HG02885 (cell line): ENCODE results near the gene BICC1.

ENCODE experiments used
- ATAC-seq: cut with Tn5 transposase; IDR thresholded peaks from one replicate; pipeline ENCODE4 v1.9.1; 2021; ENCODE audit warnings: mild to moderate bottlenecking; ENCODE audit not compliant: unreplicated experiment, poor library complexity

Gene BICC1

DNA sequence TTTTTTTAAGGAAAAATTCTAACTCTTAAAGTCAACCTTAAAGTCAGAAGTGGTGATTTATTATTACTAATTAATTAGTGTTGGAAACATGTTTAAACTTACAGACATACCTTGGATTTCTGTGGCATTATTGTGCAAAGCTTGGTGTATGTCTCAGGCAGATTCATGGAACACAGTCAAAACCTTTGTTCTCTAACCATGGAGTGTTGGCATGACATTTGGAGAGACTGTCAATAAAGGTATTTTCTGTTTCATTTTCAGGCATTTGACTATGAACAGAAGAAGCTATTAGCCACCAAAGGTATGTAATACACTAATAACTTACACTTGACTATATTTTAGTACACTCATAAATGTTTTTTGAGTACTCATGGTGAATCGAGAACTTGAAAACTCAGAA lies 293.7 kb downstream of the BICC1 start:
- no peak for ATAC-seq

DNA sequence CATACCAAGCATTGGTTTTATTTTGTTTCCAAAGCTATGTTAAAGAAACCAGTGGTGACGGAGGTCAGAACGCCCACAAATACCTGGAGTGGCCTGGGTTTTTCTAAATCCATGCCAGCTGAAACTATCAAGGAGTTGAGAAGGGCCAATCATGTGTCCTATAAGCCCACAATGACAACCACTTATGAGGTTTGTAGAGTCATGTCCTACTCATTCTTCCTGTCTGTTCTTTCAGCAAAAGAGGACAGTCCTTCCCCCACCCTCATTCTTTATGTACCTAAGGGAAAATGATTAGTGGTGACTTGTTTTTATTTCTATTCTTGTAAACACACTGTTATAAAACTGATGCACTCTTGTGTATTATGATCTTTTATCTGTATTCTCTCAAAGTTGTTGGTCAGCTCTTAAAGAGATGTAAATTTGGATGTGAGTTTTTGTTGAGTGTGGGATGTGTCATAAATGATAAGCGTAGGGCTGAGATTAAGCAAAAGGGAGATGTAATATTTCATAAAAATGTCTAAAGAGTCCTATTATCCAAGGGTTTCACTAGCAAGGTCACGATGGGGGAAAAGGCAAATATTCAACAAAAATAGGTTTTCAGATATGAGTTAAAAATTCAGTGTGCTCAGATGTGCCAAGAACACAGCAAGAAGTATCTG lies 294.4 kb downstream of the BICC1 start:
- no peak for ATAC-seq

DNA sequence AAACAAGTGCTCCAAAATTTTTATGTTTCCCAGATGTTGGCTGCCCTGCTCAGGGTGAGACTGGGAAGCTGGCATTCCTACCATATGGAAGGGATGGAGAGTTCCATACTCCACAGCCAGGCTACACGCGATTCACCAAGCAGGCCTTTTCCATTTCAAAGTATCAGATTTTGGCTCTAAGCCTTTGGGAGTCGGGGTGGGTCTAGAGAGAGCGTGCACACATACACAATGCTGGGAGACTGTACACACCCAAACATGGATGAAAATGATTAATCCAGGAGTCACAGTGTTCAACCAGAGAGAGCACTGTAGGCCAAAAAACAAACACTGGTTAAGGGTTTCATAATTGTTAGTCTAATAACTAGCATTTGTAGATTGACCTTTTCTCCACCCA lies 295.0 kb downstream of the BICC1 start:
- no peak for ATAC-seq

DNA sequence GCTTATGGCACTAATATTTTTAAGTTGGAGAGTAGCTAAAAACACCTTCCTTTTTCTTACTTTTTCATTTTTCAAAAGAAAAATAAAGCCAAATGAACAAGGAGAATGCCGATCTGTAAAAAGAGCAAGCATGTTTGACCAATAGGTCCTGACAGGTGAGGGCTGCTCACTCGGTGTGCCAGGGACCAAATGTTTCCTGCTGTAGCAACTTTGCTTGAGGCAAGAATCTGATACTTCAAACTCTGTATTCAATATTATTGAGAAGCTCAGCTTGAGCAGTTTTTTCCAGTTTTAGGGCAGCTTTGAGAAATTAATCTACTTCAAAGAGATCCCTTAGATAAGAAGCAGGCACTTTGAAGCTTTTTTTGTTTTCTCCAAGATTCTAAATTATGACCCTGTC lies 298.1 kb downstream of the BICC1 start:
- ATAC-seq = no peak

DNA sequence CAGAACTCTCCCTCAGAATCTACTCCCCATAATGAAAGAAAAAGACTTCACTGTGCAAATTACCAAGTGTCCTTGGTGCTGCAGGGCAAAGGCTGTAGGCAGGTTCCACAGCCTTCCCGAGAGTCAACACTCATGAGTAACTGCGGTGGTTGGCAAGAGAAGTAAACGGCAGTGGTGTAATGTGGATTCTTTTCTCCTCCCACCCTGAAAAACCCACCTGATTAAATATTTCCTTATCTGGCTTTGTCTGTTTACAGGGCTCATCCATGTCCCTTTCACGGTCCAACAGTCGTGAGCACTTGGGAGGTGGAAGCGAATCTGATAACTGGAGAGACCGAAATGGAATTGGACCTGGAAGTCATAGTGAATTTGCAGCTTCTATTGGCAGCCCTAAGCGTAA lies 300.9 kb downstream of the BICC1 start:
- no peak for ATAC-seq

DNA sequence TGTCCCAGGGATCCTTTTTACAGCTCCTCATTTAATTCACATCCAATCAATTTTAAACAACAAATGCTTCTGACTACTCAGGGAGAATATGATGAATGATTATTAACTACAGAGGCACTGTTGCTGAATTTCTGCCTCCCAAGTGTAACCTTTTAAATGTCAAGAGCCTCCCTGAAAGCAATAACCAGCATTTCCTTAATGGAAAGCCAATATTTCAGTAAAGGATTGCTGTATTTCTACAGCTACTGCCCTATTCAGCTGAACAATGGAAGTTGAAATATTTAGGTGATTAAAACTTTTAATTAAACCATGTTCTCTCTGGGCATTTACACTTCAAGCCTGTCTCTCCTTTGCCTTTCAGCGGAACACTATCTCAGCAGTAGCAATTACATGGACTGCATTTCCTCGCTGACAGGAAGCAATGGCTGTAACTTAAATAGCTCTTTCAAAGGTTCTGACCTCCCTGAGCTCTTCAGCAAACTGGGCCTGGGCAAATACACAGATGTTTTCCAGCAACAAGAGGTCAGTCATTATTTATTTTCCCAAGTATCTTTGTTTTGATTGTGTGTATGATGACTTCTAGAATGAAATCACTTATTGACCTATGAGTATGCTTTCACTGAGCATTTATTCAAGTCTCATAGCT lies 304.7 kb downstream of the BICC1 start:
- ATAC-seq = no peak

DNA sequence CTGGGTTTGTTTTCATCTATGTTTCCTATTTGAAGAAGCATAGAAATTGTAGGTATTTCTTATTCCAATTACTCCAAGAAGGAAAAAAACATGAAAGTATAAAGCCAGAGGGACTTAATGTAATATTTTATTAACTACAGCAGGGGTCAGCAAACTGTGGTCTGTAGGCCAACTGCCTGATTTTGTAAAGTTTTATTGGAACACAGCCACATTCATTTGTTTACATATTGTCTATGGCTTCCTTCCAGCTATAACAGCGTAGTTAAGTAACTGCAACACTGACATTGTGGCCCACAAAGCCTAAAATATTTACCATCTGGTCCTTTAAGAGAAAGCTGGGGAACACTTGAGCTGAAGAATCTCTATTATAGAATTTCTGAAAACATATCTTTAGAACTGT lies 306.2 kb downstream of the BICC1 start:
- ATAC-seq = no peak

DNA sequence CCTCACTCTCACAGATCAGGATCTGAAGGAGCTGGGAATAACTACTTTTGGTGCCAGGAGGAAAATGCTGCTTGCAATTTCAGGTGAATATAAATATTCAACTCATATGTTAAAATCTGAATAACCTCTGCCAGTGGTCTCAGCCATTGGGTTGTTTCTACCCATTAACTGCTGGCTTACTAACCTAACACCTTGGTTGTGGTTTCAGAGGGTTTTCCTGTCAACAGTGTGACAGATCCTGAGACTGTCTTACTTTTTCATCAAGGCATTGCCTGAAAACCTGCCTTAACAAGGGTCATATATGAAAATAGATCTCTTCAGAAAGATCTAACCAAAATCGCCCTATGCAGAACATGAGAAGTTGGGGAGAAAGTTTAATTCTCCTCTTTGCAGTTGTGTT lies 307.7 kb downstream of the BICC1 start:
- no peak for ATAC-seq

DNA sequence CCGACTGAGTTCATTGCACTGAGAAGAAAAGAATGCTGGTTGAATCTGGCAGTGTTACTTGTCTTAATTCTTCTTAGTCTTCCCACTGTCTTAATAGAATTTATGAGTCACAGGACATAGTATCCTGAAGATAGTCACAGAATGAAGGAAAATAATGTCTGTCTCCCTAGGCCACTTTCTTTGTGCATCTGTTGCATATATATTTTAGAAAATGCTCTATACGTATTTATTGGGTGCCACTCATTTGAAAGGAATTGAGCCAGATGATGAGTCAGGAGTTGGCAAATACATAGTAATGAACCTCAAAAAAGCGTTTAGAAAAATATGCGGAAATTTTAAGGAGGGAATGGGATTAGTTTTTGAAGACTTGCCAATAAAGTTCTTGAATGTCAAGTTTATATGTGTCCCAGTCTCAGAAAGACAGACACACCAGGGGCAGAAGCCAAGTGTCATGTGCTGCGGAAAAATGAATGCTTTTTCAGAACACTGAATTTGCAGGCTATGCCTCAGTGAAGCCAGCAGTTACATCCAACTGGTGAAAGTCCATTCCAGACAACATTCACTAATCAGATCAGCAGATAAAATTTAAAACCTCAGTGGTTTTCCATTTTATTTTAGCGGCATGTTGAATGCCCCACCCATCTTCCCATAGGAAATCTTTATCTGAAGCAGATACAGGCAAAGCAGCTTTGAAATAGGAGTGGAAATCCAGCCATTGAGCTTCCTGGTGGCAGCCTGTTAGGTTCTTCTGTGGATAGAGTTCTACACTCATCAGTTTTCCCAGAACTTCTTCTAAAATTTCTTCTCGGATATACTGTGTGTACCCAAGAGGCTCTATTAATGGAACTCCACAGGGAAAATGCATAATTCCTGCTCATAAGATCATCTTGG lies 308.4 kb downstream of the BICC1 start:
- no peak for ATAC-seq

DNA sequence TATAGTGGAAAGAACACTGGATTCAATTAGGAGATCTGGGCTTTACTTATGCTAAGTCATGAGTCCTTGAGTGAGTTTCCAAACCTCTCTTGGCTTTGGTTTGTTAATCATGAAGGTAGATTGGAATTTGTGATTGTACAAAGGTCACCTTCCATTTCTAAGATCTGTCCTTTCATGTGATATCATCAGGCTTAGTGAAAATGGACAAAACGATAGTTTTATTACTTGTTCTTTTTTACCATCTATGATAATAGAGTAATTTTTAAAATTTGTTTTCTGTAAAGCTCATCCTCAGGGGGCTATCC lies 309.0 kb downstream of the BICC1 start:
- ATAC-seq = no peak

DNA sequence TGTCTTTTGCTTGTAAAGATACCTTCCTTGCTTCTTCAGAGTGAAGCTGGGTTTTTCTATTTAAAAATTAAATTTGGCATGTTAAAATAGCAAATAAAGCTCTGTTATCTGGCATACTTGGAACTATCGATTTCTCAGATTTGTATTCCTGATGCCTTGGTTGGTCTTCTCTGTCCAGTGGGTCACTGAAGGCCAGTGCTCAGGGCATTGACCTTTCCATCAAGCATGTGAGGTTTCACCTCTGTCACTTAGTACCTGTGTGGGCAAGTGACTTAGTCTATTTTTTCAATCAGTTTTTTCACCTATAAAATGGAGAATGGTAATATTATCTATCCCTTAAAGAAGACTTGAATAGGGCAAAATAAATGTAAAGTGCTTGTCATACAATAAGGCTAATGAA lies 311.3 kb downstream of the BICC1 start:
- ATAC-seq = no peak

DNA sequence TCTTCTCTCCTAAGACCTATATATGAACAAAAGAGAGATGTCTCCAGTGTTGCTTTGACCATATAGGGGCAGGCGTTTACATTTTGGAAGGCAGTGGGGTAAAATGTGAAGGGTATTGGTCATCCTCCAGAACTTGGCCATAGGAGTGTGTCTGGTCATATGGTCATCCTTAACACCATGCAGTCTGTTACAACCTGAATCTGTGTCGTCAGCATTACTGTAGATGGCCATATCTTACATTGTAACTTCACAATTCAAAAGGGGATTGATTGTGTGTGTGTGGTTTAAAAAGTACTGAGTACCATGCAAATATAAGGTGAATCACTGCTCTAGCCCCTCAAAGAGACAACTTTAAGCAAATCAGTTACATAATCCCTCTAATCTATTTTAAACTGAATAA lies 311.7 kb downstream of the BICC1 start:
- ATAC-seq = no peak

DNA sequence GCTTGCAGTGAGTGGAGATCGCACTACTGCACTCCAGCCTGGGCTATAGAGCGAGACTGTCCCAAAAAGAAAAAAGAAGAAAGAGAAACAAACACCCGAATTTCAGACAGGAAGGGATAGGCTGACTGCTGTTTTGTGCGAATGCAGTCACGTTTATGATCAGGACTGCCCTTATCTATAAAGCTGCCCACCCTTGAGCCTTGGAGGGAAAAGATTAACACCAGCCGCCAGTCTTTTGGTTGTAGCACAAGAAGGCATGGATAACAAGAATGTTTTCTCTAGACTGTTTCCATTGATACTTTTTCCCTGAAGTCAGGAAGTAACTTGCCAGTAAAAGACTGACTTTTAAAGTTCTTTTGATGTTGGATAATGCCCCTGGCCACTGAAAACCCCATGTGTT lies 314.0 kb downstream of the BICC1 start:
- ATAC-seq = no peak

DNA sequence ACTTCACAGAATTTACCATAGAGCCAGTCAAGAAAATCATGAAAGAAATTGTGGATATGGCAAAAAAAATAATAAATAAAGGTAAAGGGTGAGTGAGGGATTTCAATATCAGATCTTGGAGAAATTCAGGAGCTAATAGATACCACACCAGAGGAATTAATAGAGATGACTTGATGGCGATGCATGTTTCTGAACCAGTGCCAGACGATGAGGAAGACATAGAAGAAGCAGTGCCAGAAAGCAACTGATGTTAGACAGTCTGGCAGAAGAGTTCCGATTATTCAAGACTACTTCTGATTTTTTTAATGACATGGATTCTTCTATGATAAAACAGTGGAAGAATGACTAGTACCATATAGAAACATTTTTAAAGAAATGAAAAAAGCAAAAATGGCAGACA lies 314.7 kb downstream of the BICC1 start:
- no peak for ATAC-seq

DNA sequence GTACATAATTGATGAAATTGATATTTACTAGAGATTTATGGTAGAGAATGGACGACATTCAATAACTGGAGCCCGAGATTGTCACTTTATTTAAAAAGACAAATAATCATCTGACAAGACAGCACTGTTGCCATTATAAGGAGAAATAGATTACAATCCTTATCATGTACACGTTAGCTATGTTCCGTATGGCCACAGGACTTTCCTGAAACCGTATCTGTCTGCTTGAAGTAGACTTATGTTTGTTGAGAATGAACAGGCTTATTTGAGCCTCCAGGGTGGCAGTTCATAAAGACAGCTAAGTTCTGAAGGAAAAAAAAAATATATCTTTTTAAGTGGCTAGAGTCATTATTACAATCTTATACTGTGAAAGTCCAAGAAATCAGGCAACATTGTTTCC lies 317.2 kb downstream of the BICC1 start:
- no peak for ATAC-seq

DNA sequence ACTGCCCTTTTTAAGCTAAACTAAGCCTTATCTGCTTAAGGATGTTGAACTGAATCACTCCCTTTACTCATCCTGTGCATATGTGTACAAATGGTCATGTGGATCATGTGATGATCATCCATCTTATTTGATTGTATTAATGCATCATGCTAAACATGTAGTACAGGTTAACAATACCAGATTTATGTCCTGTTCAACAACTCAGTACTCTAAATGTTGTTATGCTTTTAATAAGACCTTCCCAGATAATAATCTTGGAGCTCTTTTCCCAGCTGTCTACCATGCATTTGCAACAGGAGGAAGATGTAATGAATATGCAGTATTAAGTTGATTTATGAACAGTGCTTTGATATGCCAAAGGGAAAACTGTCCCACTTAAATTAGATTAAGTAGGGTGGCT lies 318.0 kb downstream of the BICC1 start:
- ATAC-seq = no peak

DNA sequence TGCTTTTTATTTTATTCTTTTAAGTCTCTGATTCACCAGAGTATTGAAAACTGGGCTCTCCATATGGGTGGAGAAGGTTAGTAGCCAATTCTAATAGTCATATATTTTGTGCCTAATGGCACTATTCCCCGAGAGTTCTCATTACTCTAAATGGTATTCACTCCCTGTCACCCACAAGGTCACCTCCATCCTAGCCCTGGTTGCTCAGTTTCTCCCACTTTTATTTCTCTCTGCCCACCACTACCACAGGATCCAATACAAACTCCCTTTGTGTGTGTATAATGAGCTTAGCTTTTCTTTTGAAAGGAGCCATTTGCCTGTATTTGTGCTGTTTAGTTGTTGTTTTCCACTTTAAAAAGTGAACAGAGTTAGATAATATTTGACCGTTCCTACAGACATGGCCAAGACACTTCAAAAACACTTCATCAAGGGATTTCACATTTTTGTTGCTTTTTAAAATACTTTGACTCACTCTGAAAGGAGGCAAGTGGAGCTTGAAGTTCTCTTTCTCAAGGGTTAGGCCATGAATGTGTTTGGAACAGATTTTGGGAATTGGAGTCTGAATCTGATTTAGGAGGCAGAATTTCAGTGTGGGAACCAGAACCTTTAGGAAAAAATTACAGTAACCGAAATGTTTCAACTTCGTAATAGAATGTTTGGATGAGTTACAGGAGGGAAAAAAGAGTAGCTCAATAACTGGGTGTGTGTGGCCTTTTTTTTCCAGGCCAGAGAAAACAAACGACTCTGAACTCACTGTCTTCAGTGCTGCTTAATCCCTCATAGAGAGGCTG lies 321.3 kb downstream of the BICC1 start:
- ATAC-seq = no peak

DNA sequence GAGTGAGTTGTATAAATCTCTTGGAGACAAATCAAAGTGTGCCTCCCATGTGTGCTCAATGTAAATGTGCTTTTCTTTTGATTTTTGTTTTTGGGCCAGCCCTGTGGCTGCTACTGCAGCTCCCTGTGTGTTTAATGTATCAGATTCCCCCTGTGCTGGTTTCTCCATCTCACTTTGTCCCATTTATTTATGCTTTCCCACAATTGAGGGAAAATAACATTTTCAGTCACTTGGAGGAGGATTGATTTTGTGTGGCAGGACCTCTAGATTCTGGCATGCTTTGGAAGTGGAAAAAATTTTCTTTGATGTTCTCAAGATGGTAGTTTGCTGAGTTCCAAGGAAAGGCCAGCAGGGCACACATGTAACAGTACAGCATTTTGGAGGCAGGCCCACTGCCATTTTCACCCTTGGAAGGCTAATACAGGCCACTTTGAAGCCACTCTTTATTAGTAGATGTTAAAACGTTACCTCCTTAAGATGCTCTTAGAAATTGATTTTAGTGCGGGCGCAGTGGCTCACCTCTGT lies 323.6 kb downstream of the BICC1 start:
- no peak for ATAC-seq

DNA sequence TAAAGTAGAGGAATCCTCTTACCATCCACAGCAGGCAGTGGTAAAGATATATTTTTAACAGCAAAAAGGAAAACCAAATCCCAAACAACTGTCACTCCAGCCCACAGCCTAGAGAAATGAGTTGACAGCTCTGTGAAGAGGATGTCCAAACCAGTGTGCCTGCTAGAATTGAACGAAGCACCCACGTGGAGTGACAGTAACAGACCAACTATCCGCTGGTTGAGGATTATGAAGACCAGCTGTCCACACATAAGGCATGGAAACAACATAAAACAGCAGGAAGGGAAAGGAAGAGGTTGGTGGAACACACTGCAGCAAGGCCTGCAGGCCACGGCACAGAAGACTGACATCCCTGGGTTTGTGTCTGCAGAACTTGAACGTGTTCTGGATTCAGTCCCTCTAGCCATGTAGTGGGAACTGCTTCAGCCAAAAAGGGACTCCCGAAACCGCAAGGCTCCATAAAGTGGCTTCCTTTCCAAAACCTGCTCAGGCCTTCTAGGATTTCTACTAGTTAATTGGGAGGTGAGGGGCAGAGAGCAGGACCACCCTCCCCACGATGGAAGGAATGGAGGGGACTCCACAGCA lies 324.4 kb downstream of the BICC1 start:
- ATAC-seq = no peak

DNA sequence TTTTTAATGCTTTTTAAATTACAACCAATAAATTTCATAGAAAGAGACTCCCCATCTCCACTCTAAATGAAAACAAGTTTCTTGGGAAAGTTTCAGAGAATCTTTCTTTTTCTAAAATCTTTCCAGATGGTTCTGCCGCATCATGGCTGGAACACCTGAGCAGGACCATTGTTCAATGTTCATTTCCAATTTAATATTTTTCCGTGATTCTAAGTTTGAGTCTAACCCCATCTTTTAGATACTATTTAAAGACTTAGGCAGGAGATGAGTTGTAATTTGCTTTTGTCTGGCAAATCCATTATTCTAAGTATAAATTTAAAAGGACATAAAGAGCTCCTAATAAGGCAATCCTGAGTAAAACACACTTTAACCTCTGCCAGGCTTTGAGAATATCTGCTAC lies 325.2 kb downstream of the BICC1 start:
- no peak for ATAC-seq
